H1 (cell line): ENCODE results near the gene CYP2J2. TPM values are rescaled to one million over a fixed set of nuclear protein-coding genes. Genes with fewer than 3 reads are reported as not detected.

Experiments
- CTCF ChIA-PET: fragments of 300-600 bp; sonication (Branson Sonifier 250); formaldehyde crosslinking; loops from one replicate; lab custom pipeline; 2021; ENCODE audit not compliant: partially characterized antibody; lab: Charles Lee
- POLR2A ChIA-PET: fragments of 300-600 bp; sonication (Branson Sonifier 250); formaldehyde crosslinking; loops from one replicate; lab custom pipeline; 2021; ENCODE audit warnings: inconsistent platforms; ENCODE audit not compliant: partially characterized antibody; lab: Charles Lee
- DNase-seq, 2 experiments: peaks; one replicate each; pipeline versions ENCODE4 v3.0.0 to v3.0.0-alpha.2; 2010 to 2022; ENCODE audit warnings: low spot score in 2 of 2, low read depth in 1 of 2, mixed read lengths in 1 of 2
- FAIRE-seq: peaks from 2 replicates; lab custom pipeline; 2011; peaks lifted over from hg19 to GRCh38; lab: Jason Lieb, UNC
- H2AFZ ChIP-seq: 2 replicates; pipeline ENCODE4 v1.8.1; 2012; ENCODE audit warnings: low read length, inconsistent platforms
- H2AK5ac ChIP-seq: 2 replicates; pipeline ENCODE4 v1.6.1; 2013; ENCODE audit warnings: low read depth, low read length
- H2BK120ac ChIP-seq: replicated peaks from 2 replicates; pipeline ENCODE3; 2013; ENCODE audit warnings: low read depth, low read length, inconsistent platforms
- H2BK12ac ChIP-seq: 2 replicates; pipeline ENCODE4 v1.6.1; 2013; ENCODE audit warnings: low read depth, low read length
- H2BK15ac ChIP-seq: 2 replicates; pipeline ENCODE4 v1.6.1; 2013; ENCODE audit warnings: low read length
- H2BK20ac ChIP-seq: 2 replicates; pipeline ENCODE4 v1.6.1; 2013; ENCODE audit warnings: low read length
- H2BK5ac ChIP-seq: 2 replicates; pipeline ENCODE4 v1.6.1; 2013; ENCODE audit warnings: low read depth, low read length
- H3K14ac ChIP-seq: 2 replicates; pipeline ENCODE4 v1.6.1; 2013; ENCODE audit warnings: inconsistent platforms; ENCODE audit not compliant: insufficient read length
- H3K18ac ChIP-seq: 2 replicates; pipeline ENCODE4 v1.6.1; 2013; ENCODE audit warnings: low read length; ENCODE audit errors: extremely low read depth
- H3K23ac ChIP-seq: 2 replicates; pipeline ENCODE4 v1.6.1; 2013; ENCODE audit warnings: inconsistent platforms; ENCODE audit not compliant: insufficient read length
- H3K23me2 ChIP-seq: 2 replicates; pipeline ENCODE4 v1.6.1; 2013; ENCODE audit warnings: low read depth, low read length
- H3K27ac ChIP-seq: 2 replicates; pipeline ENCODE4 v1.6.1; 2011; ENCODE audit warnings: low read depth, low read length, inconsistent platforms
- H3K27me3 ChIP-seq, 4 experiments: replicated peaks in 1 of 4; 1 replicate in 1 of 4; 2 replicates in 3 of 4; pipeline versions ENCODE4 v1.6.1 to v1.8.1; 2011 to 2013; ENCODE audit warnings: low read length in 3 of 4, mild to moderate bottlenecking in 3 of 4, inconsistent platforms in 2 of 4, mixed read lengths in 2 of 4, moderate library complexity in 1 of 4; ENCODE audit not compliant: control insufficient read depth in 3 of 4, insufficient read depth in 3 of 4; ENCODE audit errors: extremely low read depth in 1 of 4
- H3K36me3 ChIP-seq, 4 experiments: 2 replicates each; pipeline versions ENCODE4 v1.6.1 to v1.8.1; 2011 to 2013; ENCODE audit warnings: mild to moderate bottlenecking in 4 of 4, low read length in 3 of 4, moderate library complexity in 2 of 4, control low read depth in 1 of 4, inconsistent platforms in 1 of 4; ENCODE audit not compliant: insufficient read depth in 4 of 4, control insufficient read depth in 2 of 4
- H3K4ac ChIP-seq: replicated peaks from 2 replicates; pipeline ENCODE3; 2013; ENCODE audit warnings: low read length, low read depth, mixed read lengths, inconsistent platforms; ENCODE audit not compliant: insufficient read length
- H3K4me1 ChIP-seq, 4 experiments: replicated peaks in 1 of 4; 1 replicate in 1 of 4; 2 replicates in 3 of 4; pipeline versions ENCODE4 v1.6.1 to v1.8.1; 2011 to 2013; ENCODE audit warnings: low read length in 3 of 4, inconsistent platforms in 2 of 4, mixed read lengths in 1 of 4; ENCODE audit not compliant: insufficient read depth in 4 of 4, control insufficient read depth in 3 of 4
- H3K4me2 ChIP-seq, 2 experiments: 2 replicates each; pipeline versions ENCODE4 v1.6.1 to v1.8.1; 2011 to 2013; ENCODE audit warnings: low read depth in 2 of 2, low read length in 2 of 2, control low read depth in 1 of 2, inconsistent platforms in 1 of 2, mild to moderate bottlenecking in 1 of 2; ENCODE audit not compliant: insufficient read depth in 1 of 2
- H3K4me3 ChIP-seq, 4 experiments: fragments of 200-600, 300-600 bp in 1 of 4; sonication (generic), shearing (Covaris generic), sonication (Bioruptor Twin) in 1 of 4; 2 replicates each; pipeline versions ENCODE4 v1.5.1 to v1.8.1; 2011 to 2016; ENCODE audit warnings: low read length in 4 of 4, low read depth in 3 of 4, control low read depth in 2 of 4, inconsistent platforms in 2 of 4, mild to moderate bottlenecking in 2 of 4, mixed read lengths in 1 of 4, moderate library complexity in 1 of 4; ENCODE audit not compliant: insufficient read depth in 2 of 4; ENCODE audit errors: extremely low read depth in 1 of 4
- H3K56ac ChIP-seq: replicated peaks from 2 replicates; pipeline ENCODE3; 2013; ENCODE audit warnings: low read depth, mild to moderate bottlenecking, mixed read lengths, low read length, inconsistent platforms; ENCODE audit not compliant: insufficient read length
- H3K79me1 ChIP-seq: 2 replicates; pipeline ENCODE4 v1.6.1; 2013; ENCODE audit warnings: low read depth, low read length, control low read depth
- H3K79me2 ChIP-seq, 2 experiments: 2 replicates each; pipeline versions ENCODE4 v1.6.1 to v1.8.1; 2012 to 2013; ENCODE audit warnings: low read length in 2 of 2, mild to moderate bottlenecking in 2 of 2, inconsistent platforms in 1 of 2; ENCODE audit not compliant: insufficient read depth in 2 of 2, control insufficient read depth in 1 of 2
- H3K9ac ChIP-seq, 4 experiments: replicated peaks in 1 of 4; 1 replicate in 1 of 4; 2 replicates in 3 of 4; pipeline versions ENCODE4 v1.6.1 to v1.8.1; 2011 to 2013; ENCODE audit warnings: low read depth in 3 of 4, low read length in 3 of 4, control low read depth in 2 of 4, mild to moderate bottlenecking in 2 of 4, moderate library complexity in 2 of 4, inconsistent platforms in 1 of 4; ENCODE audit errors: extremely low read depth in 1 of 4
- H3K9me3 ChIP-seq, 2 experiments: 2 replicates each; pipeline versions ENCODE4 v1.6.1 to v1.8.1; 2012 to 2013; ENCODE audit warnings: mild to moderate bottlenecking in 2 of 2, moderate library complexity in 2 of 2, control low read depth in 1 of 2, inconsistent platforms in 1 of 2, low read depth in 1 of 2, low read length in 1 of 2, mixed read lengths in 1 of 2; ENCODE audit not compliant: insufficient read depth in 2 of 2
- H4K20me1 ChIP-seq, 2 experiments: replicated peaks in 1 of 2; 2 replicates each; pipeline versions ENCODE3 to v1.8.1; 2011 to 2013; ENCODE audit warnings: inconsistent platforms in 2 of 2, low read length in 2 of 2, mild to moderate bottlenecking in 1 of 2; ENCODE audit not compliant: insufficient read depth in 2 of 2, control insufficient read depth in 1 of 2
- H4K5ac ChIP-seq: 2 replicates; pipeline ENCODE4 v1.6.1; 2013; ENCODE audit warnings: low read length, low read depth, mixed read lengths, inconsistent platforms; ENCODE audit not compliant: insufficient read length
- H4K8ac ChIP-seq: 2 replicates; pipeline ENCODE4 v1.8.0; 2013; ENCODE audit warnings: mild to moderate bottlenecking, moderate library complexity, low read length, inconsistent platforms; ENCODE audit not compliant: insufficient read depth; ENCODE audit errors: extremely low read depth
- H4K91ac ChIP-seq: replicated peaks from 2 replicates; pipeline ENCODE3; 2013; ENCODE audit warnings: low read length, mixed read lengths, inconsistent platforms; ENCODE audit not compliant: insufficient read length
- ASH2L ChIP-seq: fragments of 200-600, 300-600 bp; sonication (generic); IDR thresholded peaks from one replicate; pipeline ENCODE4 v1.7.1; 2017; ENCODE audit warnings: low read length
- CEBPB ChIP-seq: IDR thresholded peaks from 2 replicates; pipeline ENCODE4 v1.6.1; 2012; ENCODE audit warnings: low read depth, low read length
- CHD2 ChIP-seq: IDR thresholded peaks from 2 replicates; pipeline ENCODE4 v1.6.1; 2012; ENCODE audit warnings: low read length, improper control_type of control experiment
- FOSL1 ChIP-seq: IDR thresholded peaks from 2 replicates; pipeline ENCODE4 v1.6.1; 2011; ENCODE audit warnings: mild to moderate bottlenecking, low read depth, low read length, moderate library complexity; ENCODE audit not compliant: insufficient read depth
- RAD21 ChIP-seq, 2 experiments: IDR thresholded peaks in 1 of 2; conservative IDR thresholded peaks in 1 of 2; 2 replicates each; pipeline ENCODE4 v1.6.1; 2011; ENCODE audit warnings: low read depth in 2 of 2, low read length in 2 of 2, improper control_type of control experiment in 1 of 2, inconsistent platforms in 1 of 2, mild to moderate bottlenecking in 1 of 2, moderate library complexity in 1 of 2
- RXRA ChIP-seq: IDR thresholded peaks from 2 replicates; pipeline ENCODE4 v1.6.1; 2011; ENCODE audit warnings: low read depth, mild to moderate bottlenecking, low read length, moderate library complexity; ENCODE audit not compliant: insufficient read depth
- SAP30 ChIP-seq: fragments of 300-600 bp; sonication (generic); IDR thresholded peaks from 2 replicates; pipeline ENCODE4 v1.7.1; 2012; ENCODE audit warnings: low read length, moderate library complexity, mild to moderate bottlenecking, inconsistent platforms; ENCODE audit not compliant: insufficient read depth, insufficient replicate concordance
- WGBS, 2 experiments: shearing (Covaris generic) in 1 of 2; methylation state at CpG; one replicate each; pipeline versions ENCODE4 v1.1.6 to v1.1.7; 2013 to 2015; ENCODE audit warnings: low lambda C conversion rate in 2 of 2, mixed read lengths in 2 of 2, inconsistent platforms in 1 of 2, low coverage in 1 of 2, missing lambda C conversion rate in 1 of 2; ENCODE audit not compliant: insufficient replicate concordance in 2 of 2, insufficient coverage in 1 of 2, insufficient read length in 1 of 2; ENCODE audit errors: extremely low coverage in 1 of 2, missing lambda C conversion rate in 1 of 2; 5-methylcytosine and 5-hydroxymethylcytosine counted together
- polyA plus RNA-seq, 7 experiments: library from polyadenylated mRNA; depleted of rRNA in 3 of 7; stranded (reverse) in 5 of 7; unstranded in 2 of 7; fragments of >200 nt in 5 of 7; fragments of 200-250 nt in 2 of 7; gene quantifications; 1 replicate in 5 of 7; 2 replicates in 1 of 7; 4 replicates in 1 of 7; pipeline versions ENCODE4 v1.2.1 to v1.2.3, GENCODE V29; 2011 to 2013; ENCODE audit warnings: missing spikeins in 2 of 7, mixed read lengths in 2 of 7
- total RNA-seq: library from RNA; stranded (reverse); fragmentation: NEBNext Ultra II Directional; extraction: Animal tissue kit (Norgen Biotek cat#: 25700); gene quantifications from 2 replicates; pipeline ENCODE4 v1.2.1, GENCODE V29; 2021

CYP2J2 gene
- total and polyA plus RNA-seq, 2 of the 8 experiments (the other 6 are each of a cell fraction or from before 2014, with no cell fraction given), result 0.59 to 2.1 TPM

DNA sequence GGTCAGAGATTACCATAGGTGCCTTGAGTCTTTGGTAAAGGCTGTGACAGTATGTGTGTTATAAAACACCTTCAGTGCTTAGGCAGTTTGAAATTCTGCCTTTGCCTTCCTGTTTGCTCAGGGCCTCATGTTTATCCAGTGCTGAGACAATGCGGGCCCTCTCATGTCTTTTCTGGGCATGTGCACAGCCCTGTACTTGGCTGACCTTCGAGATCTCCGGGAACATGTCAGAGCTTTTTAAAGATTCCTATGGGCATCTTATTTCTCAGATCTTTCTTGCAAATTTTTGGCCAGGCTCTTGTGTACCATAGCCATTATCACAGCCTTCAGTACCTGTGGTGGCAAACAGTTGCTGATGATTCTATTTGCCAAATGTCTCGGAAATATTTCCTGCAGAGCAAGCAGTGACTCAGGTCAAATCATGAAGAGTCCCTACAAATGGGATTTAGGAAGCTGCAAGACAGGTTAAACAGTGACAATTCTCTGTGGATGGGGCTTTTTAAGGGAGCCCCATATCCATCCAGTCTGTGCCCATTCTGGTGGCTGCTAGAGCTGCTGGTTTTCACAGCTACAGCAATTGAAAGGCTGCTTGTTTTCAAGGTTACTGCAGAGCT is 69.7 kb downstream of the CYP2J2 start:
- CTCF ChIA-PET, result no interaction called here
- Histone ChIP-seq H3K36me3 (peaks cover 2 to 6% (median 2%) of the 10 kb centered on the region in 4 experiments; a peak in 4 of 8 replicates), H2AK5ac (no peak overlapping the region), H3K4ac (no peak overlapping the region), H3K23me2 (no peaks in the 10 kb centered on the region), H3K14ac (no peak overlapping the region), H3K27me3 (no peaks in the 10 kb centered on the region), H3K9ac (no peak overlapping the region), H3K27ac (no peak overlapping the region), H3K18ac (no peak overlapping the region), H3K4me3 (no peak overlapping the region), H4K8ac (no peak overlapping the region), H3K4me2 (no peak overlapping the region), H3K79me1 (no peaks in the 10 kb centered on the region), H2BK15ac (no peak overlapping the region), H4K91ac (no peak overlapping the region), H3K9me3 (no peaks in the 10 kb centered on the region), H2BK20ac (no peak overlapping the region), H3K4me1 (peaks cover 0 to 3% (median 0%) of the 10 kb centered on the region in 4 experiments; a peak in 2 of 7 replicates), H3K23ac (no peak overlapping the region), H2BK5ac (no peak overlapping the region), H2BK12ac (no peak overlapping the region), H4K5ac (no peak overlapping the region), H2BK120ac (no peak overlapping the region), H2AFZ (no peak overlapping the region), H3K79me2 (0 out of 4 replicates have a peak, but pooled peaks cover 0 to 3% of the 10 kb centered on the region in 2 experiments), H4K20me1 (no peaks in the 10 kb centered on the region), H3K56ac (no peak overlapping the region)
- DNase-seq (no peak), FAIRE-seq (no peak)
- no peak for TF ChIP-seq RAD21 (IDR thresholded peaks at IDR 0.05 in 1 of 2, conservative IDR thresholded peaks at IDR 0.05 in 1 of 2; ENCODE audit: low read depth in 2 of 2, low read length in 2 of 2)
- TF ChIP-seq FOSL1, result no peak
- no peak for TF ChIP-seq RXRA
- TF ChIP-seq SAP30, result no peak
- no peak for TF ChIP-seq CEBPB
- no peak for TF ChIP-seq CHD2
- TF ChIP-seq ASH2L, result no peak
- 91% methylated on average over 4 of the region's 4 CpGs; no CpG with 5 or more reads in 1 of the 2 experiments for WGBS, 2 experiments
- POLR2A ChIA-PET, result no interaction called here
